IPS-NIHi11 (cell line): ENCODE results near the gene TMC8.

ENCODE experiments used
- DNase-seq: peaks from one replicate; pipeline ENCODE4 v3.0.0; 2012; ENCODE audit warnings: mixed read lengths, low spot score

TMC8 gene

GRCh38 chr17:78124081-78124835, 6.3 kb upstream of the TMC8 start:
- no peak for DNase-seq

GRCh38 chr17:78124836-78125137, 5.8 kb upstream of the TMC8 start:
- no peak for DNase-seq

- DNase-seq, result no peak
These were observed 5.2 kb upstream of the TMC8 start for GRCh38 chr17:78125138-78125913.

- no peak for DNase-seq
These were observed 4.3 kb upstream of the TMC8 start for GRCh38 chr17:78125976-78126894.

- no peak for DNase-seq
These were observed 3.7 kb upstream of the TMC8 start for GRCh38 chr17:78126895-78127238.

- DNase-seq, result no peak
These were observed 3.2 kb upstream of the TMC8 start for GRCh38 chr17:78127239-78127887.

- peak; percentile 84 for DNase-seq
These were observed 2.6 kb upstream of the TMC8 start for GRCh38 chr17:78127888-78128550.

GRCh38 chr17:78128551-78129350, 1.8 kb upstream of the TMC8 start, which contains the start of gene TMC6:
TSS of gene TMC6 (minus strand) at chr17:78128755. CDS start at chr17:78126832, 1,923 bp downstream.
- peak; percentile 93 for DNase-seq

- DNase-seq, result no peak
These were observed 1.1 kb upstream of the TMC8 start for GRCh38 chr17:78129351-78130089.

GRCh38 chr17:78130090-78130436, 508 bp upstream of the TMC8 start:
- DNase-seq, result no peak

GRCh38 chr17:78131172-78132083, 857 bp downstream of the TMC8 start:
- DNase-seq, result no peak

GRCh38 chr17:78132084-78132676, 1.6 kb downstream of the TMC8 start:
- DNase-seq, result peak; percentile 62

GRCh38 chr17:78132767-78133178, 2.2 kb downstream of the TMC8 start:
- no peak for DNase-seq

GRCh38 chr17:78133179-78133951, 2.8 kb downstream of the TMC8 start:
- no peak for DNase-seq

- peak; percentile 76 for DNase-seq
These were observed 3.7 kb downstream of the TMC8 start for GRCh38 chr17:78133971-78134898.

GRCh38 chr17:78134899-78135385, 4.4 kb downstream of the TMC8 start:
- DNase-seq, result no peak
